BE2C (cell line): ENCODE data around the gene HK2.

Experiments
- DNase-seq: peaks from one replicate; pipeline ENCODE4 v3.0.0-alpha.2; 2020
- H3K27me3 ChIP-seq: fragments of 250-450 bp; sonication (Bioruptor Pico); 2 replicates; pipeline ENCODE4 v1.5.1; 2020; ENCODE audit warnings: mild to moderate bottlenecking
- H3K36me3 ChIP-seq: fragments of 250-450 bp; sonication (Bioruptor Pico); 2 replicates; pipeline ENCODE4 v1.5.1; 2020; ENCODE audit warnings: mild to moderate bottlenecking
- H3K4me1 ChIP-seq: fragments of 250-450 bp; sonication (Bioruptor Pico); 2 replicates; pipeline ENCODE4 v1.5.1; 2020
- H3K4me3 ChIP-seq: 2 replicates; pipeline ENCODE4 v1.5.1; 2011; ENCODE audit warnings: low read depth, low read length
- H3K9me3 ChIP-seq: fragments of 250-450 bp; sonication (Bioruptor Pico); 2 replicates; pipeline ENCODE4 v1.5.1; 2020
- TF ChIP-seq, protein P1 (sequence below): IDR thresholded peaks from 2 replicates; pipeline ENCODE4 v1.5.1; 2012; ENCODE audit warnings: mild to moderate bottlenecking, low read depth, low read length

Gene HK2

GRCh38 chr2:74930811-74931486, 97.0 kb downstream of the HK2 start:
- TF ChIP-seq, protein P1, sequence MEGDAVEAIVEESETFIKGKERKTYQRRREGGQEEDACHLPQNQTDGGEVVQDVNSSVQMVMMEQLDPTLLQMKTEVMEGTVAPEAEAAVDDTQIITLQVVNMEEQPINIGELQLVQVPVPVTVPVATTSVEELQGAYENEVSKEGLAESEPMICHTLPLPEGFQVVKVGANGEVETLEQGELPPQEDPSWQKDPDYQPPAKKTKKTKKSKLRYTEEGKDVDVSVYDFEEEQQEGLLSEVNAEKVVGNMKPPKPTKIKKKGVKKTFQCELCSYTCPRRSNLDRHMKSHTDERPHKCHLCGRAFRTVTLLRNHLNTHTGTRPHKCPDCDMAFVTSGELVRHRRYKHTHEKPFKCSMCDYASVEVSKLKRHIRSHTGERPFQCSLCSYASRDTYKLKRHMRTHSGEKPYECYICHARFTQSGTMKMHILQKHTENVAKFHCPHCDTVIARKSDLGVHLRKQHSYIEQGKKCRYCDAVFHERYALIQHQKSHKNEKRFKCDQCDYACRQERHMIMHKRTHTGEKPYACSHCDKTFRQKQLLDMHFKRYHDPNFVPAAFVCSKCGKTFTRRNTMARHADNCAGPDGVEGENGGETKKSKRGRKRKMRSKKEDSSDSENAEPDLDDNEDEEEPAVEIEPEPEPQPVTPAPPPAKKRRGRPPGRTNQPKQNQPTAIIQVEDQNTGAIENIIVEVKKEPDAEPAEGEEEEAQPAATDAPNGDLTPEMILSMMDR = no peak
- Histone ChIP-seq H3K4me1 (no peaks in the 10 kb centered on the region), H3K27me3 (peaks cover 6% of the 10 kb centered on the region), H3K9me3 (no peaks in the 10 kb centered on the region), H3K36me3 (no peaks in the 10 kb centered on the region), H3K4me3 (no peak overlapping the region)
- DNase-seq = no peak

- TF ChIP-seq, protein P1 = no peak
- Histone ChIP-seq H3K9me3 (no peaks in the 10 kb centered on the region), H3K36me3 (no peaks in the 10 kb centered on the region), H3K27me3 (peaks cover 8% of the 10 kb centered on the region), H3K4me1 (no peaks in the 10 kb centered on the region), H3K4me3 (no peak overlapping the region)
- no peak for DNase-seq
These were observed 98.0 kb downstream of the HK2 start for GRCh38 chr2:74931940-74932339.

DNA sequence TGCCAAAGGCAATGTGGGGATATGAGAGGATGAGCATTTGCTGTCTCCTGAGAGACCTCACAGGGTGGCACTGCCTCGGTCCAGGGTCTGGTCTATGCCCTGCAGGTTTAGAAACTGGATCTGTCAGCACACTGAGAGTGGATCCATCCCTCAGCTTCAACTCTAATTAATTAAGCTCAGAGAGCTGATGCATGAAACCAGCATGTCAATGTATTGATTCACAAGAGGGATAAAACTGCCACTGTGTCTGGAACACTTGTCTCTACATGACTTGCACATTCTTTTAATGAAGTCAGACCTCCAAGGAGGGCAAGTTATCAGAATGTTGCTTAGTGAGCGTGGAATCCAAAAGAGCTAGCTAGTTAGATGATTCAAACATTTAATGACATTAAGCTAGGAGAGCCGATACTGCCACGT, 102.1 kb downstream of the HK2 start:
- TF ChIP-seq, protein P1 = no peak
- Histone ChIP-seq H3K4me1 (no peaks in the 10 kb centered on the region), H3K27me3 (peaks cover 8% of the 10 kb centered on the region), H3K9me3 (no peaks in the 10 kb centered on the region), H3K4me3 (no peak overlapping the region), H3K36me3 (no peaks in the 10 kb centered on the region)
- DNase-seq = no peak

DNA sequence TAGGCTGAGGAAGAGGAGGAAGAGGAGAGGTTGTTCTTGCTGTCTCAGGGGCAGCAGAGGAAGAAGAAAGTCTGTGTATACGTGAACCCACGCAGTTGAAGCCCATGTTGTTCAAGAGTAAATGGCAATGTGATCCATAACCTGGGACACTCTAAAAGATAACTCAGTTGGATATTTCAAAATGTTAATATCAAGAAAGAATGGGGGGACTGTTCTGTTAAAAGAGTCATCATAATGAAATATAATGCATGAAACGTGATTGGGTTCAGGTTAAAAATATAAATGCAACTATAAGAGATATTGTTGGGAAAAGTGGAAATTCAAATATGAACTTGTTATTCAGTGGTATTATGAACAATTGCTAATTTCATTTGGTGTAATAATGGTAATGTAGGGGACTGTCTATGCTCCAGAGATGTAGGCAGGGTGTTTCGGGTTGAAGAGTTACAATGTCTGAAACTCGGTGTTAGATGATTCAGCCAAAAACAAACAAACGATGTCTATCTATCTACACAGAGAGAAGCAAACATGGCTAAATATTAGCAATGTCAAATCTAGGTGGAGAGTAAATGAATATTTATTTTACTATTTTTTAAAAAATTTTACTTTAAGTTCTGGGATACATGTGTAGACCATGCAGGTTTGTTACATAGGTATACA, 103.4 kb downstream of the HK2 start:
- Histone ChIP-seq H3K27me3 (peaks cover 8% of the 10 kb centered on the region), H3K4me1 (no peaks in the 10 kb centered on the region), H3K4me3 (no peak overlapping the region), H3K9me3 (no peaks in the 10 kb centered on the region), H3K36me3 (no peaks in the 10 kb centered on the region)
- no peak for DNase-seq
- TF ChIP-seq, protein P1 = no peak

GRCh38 chr2:74938264-74938663, 104.3 kb downstream of the HK2 start:
- Histone ChIP-seq H3K36me3 (no peaks in the 10 kb centered on the region), H3K4me1 (no peaks in the 10 kb centered on the region), H3K9me3 (no peaks in the 10 kb centered on the region), H3K4me3 (no peak overlapping the region), H3K27me3 (peaks cover 3% of the 10 kb centered on the region; the same call in 1 of the 2 replicates)
- TF ChIP-seq, protein P1 = no peak
- no peak for DNase-seq
